Measurements from ENCODE around the gene C16orf96.

Gene C16orf96

GRCh38 chr16:4603624-4604170 lies 47.6 kb downstream of the C16orf96 start:
- no peak for DNase-seq

DNA sequence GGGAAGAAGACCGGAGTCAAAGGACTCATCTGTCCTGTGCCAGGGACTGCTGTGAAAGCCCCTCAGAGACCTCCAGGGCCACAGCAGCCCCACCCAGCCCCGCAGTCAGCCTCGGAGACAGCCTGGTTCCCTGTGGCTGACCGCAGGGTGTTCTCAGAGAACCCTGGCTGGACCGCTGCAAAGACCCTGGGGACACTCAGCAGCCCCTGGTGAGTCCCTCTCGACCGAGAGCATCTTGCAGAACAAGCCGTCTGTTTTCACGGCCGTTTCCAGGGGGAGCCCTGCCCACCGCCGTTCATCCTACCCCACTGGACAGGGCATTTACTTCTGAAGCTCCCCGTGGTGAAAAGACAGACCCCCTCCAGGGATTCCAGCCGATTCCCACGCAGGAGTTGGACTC lies 48.3 kb downstream of the C16orf96 start:
- no peak for DNase-seq

GRCh38 chr16:4606354-4606753 lies 50.2 kb downstream of the C16orf96 start:
- no peak for DNase-seq

DNA sequence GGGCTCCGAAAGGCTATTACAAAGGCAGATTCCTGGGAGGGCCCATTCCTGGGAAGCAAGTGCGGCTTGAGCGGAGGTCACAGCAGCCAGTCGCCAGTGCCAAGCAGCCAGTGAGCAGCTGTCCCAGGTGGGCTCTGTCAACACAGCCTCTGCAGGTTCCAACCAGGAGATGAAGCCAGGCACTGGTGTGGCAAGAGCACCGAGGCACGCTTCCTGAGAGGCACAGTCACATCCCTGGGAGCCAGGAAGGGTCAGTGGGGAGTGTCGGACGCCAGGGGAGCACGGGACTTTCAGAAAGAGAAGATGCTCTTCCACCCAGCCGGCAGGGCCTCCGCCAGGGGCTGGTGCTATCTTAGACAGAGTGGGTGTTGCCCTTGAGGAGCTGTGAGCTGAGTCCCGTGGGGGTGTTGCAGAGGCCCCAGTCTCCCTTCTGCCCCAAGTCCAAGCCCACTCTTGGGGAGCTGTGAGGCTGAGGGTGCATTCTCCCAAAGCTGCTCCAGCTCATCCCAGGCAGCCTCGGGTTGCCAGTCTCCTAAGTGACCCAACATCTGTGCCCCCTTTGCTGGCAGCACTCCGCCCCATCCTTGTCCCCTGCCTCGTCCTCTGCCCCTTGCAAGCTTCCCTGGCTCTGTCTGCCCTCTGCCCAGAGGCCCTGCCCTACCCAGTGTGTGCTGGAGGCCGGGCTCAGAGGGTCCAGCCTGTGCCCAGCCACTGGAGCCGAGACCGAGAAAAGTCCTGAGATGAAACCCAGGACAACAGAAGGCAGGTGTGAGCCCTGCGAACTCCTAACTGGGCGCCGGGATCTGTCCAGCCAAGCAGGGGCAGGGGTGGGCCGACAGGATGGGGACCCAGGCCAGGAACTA lies 51.9 kb downstream of the C16orf96 start:
- DNase-seq = no peak

DNA sequence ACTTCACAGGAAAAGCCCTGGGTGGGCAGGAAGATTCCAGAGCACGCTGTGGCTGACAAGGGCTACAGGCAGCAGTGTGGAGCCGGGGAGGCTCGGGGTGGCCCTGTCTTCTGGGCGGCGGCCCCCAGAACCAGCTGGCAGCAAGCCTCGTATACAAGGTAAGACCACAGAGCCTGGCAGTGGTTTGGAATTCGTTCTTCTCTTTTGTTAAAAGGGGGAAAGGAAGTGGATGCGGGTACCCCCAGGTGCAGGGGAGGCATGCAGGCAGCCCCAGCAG lies 52.5 kb downstream of the C16orf96 start:
- no peak for DNase-seq

DNA sequence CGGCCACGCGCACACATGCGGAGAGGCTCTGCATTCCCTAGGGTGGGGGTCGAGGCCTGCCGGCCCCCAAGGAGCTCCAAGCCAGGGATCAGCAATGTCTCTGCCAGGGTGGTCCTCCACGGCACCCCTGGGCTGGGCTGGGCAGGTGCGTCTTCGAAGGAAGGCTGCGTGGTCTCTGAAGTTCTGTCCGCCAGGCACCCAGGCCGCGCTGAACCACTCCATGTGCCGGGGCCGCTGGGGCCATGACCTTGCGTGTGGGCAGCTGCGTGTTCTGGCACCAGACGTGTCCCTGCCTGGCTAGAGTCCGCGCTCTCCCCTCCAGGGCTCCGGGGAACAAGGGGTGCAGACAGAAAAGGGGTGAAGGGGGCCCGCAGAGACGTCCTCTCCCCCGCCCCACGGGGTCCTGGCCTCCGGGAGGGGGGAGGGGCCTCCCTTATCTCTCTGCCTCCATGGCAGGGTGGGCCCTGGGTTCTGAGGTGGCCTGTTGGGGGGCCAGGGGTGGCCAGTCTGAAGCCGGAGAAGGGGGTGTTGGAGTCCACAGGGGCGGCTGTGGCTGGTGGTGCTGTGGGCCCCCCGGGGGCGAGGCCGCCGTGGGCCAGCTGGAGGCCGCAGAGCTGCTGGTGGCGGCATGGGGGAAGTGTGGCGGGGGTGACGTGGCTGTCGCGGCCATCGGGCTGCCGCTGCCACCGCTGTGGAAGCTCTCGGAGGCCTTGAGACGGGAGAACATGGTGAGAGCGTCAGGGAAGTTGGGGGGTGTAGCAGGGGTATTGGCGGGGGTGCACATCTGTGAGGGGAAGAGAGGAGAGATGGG lies 53.3 kb downstream of the C16orf96 start:
- DNase-seq = no peak

DNA sequence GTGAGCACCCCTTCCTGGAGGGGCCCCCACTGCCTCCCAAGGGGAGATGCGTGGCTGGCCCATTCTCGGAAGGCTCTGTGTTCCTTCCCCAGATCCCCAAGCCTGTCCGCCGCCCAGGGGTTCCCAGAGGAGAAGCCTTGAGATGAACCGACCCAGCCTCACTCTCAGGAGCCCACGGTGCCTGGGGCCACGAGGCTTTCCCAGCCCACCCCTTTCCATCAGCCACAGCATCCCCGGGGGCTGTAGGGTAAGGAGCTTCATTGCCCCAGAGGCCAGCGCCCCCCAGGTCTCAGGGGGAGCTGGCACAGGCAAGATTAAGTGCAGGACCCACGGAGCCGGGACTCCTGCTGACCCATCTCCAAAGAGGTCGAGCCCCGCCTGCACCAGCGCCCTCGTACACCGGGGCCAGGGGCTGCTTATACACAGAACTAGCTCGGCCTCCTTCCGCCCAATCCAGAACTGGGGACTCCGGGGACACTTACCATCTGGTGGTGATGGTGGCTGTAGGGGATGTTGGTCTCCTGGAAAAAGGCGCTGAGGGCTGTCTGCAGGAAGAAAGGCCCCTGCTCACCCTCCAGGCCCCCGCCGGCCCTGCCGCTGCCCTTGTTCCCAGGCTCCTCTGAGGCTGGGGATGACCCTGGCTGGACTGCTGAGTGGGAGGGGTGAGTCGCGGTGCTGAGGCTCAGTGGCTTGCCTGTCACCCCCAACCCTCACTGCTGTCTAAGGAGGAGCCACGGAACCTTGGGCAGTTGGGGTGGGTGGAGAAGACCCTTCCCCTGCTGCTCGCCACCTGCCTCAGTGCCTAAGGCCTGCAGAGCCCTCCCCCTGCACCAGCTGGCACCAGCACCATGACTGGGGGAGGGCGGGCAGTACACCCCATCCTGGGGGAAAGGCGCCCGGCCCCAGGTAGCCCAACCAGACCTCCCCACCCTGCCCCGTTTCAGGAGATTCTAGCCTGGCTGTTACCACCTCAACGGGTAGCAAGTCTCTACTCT lies 54.2 kb downstream of the C16orf96 start:
- no peak for DNase-seq

GRCh38 chr16:4611337-4612021 lies 55.3 kb downstream of the C16orf96 start:
- no peak for DNase-seq

GRCh38 chr16:4612474-4612931 lies 56.4 kb downstream of the C16orf96 start:
- no peak for DNase-seq

- no peak for DNase-seq
These were observed 57.0 kb downstream of the C16orf96 start for GRCh38 chr16:4612977-4613635.

DNA sequence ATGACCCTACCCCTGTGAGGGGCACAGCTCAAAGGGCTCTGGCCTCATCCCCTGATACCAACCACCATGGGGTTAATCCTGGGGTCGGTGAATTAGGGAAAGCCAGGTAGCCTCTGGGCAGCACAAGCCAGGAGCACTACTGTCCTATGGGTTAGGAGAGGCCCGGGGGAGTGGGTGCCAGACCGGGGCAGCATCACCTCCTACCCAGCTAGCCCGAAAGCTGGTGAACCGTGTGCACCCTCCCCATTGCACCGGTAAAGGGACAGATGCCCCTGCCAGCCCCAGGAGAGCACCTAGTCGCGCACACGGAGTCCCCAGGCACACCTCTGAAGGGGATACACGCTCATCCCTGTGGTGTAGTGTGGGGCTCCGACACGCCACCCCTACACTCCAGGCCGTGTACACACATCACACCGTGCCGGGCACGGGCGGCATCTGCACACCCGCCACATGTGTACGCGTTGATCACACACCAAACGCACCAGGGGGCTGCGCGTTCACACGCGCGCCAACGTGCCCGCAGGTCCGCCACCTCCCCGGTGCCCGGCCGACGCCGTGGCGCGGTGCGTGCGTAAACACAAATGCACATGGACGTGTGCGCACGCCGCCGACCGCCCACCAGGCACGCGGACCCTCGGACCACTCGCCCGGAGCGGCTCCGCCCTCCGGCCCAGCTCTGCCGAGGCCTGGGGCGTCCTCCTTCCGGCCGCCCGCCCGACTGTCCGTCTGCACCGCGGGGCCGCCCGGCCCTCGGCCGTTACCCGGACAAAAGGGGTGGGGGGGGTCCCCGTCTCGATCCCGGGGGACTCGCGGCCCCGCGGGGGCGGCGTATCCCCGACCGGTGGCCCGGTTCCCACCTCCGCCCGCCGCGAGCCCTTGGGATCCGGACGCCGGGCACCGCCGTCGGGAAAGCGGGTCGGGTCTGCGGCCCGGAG lies 57.8 kb downstream of the C16orf96 start:
- DNase-seq = peak in 1 of 4 experiments; percentile 22

DNA sequence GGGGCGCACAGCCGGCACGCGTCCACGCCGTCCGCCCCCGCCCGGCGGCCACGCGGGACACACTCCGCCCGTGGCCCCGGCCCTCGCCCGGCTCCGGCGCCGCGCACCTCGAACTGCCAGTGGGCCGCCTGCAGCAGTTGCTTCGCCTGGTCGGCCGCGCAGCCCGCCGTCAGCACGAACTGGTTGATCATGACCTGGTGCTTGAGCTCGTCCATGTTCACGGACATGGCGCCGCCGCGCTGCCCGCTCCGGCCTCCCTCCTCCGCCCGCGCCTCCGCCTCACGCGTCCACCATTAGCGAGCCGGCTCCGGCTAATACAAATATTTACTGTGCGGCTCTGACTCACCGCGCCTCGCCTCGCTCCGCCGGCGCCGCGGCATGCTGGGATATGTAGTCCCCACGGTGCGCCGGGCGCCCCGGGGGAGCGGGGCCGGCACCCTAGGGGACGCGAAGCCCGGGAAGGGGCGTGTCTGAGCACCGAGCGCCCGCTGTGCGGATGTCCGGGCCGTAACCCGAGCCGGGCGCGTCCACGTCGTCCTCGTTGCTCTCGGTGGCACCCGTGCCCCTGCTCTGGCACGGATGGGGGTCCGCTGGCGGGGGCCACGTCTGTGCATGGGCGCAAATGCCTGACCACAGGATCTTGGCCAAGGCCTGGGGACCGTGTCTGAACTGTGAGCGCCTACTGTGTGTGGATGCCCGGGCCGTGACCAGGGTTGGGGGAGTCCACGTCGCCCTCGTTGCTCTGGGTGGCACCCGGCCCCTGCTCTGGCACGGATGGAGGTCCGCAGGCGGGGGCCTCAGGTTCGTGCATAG lies 58.6 kb downstream of the C16orf96 start, which contains the start of gene UBALD1:
Gene UBALD1 (minus strand): TSS at position 318 of the 813 bp plus-strand sequence. CDS start 91 bp downstream, at position 227.
- peak; percentile 50 to 70 (median 58) for DNase-seq

DNA sequence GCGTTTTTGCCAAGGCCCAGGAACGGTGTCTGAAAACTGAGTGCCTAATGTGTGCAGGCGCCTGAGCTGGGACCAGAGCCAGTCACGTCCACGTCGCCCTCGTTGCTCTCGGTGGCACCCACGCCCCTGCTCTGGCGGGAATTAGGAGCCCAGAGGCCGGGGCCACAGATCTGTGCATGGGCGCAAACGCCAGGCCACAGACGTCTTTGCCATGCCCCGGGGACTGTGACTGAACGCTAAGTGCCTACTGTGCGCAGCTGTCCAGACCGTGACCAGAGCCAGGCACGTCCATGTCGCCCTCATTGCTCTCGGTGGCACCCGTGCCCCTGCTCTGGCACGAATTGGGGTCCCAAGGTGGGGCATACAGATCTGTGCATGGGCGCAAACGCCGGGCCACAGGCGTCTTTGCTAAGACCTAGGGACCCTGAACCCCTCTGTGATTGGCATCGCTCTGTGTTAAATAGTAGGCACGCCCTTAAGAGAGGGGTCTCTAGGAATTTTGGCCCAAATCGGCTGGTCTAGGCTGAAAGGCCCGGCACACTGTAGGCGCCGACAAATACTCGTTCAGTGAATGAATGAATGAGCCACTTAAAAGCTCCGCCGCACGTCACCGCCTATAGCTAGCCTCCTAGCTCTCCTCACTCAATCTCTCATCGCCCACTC lies 59.4 kb downstream of the C16orf96 start:
- DNase-seq = no peak

GRCh38 chr16:4616047-4616811 lies 60.1 kb downstream of the C16orf96 start:
- peak; percentile 95 to 99 (median 97) for DNase-seq

- DNase-seq = no peak
These were observed 61.7 kb downstream of the C16orf96 start for GRCh38 chr16:4617880-4618279.

GRCh38 chr16:4618645-4619418 lies 62.7 kb downstream of the C16orf96 start:
- no peak for DNase-seq

DNA sequence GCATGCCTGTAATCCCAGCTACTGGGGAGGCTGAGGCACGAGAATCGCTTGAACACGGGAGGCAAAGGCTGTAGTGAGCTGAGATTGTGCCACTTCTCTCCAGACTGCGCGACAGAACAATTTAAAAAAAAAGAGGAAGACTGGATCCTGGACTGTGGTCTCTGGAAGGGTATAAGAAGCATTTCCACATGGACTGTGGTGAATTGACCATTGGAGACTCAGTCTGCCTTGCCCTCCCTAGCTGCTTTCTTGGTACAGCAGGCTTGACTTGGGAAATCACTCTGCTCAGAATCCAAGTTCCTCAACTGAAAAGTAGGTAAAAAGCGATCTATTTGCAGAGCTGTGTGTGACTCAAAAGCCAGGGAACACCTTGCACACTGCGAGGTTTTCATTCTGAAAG lies 67.5 kb downstream of the C16orf96 start:
- no peak for DNase-seq

All from activated CD4-positive, CD25-positive, alpha-beta regulatory T cell (primary cell).